ENCODE measurements around the gene KHDC3L. TPM values are rescaled to one million over a fixed set of nuclear protein-coding genes. Genes with fewer than 3 reads are reported as not detected.
"Not testable (repeated sequence)": the region's sequence is repeated elsewhere in the genome, so short reads cannot be mapped to it uniquely, and the experiment has no call there.

Gene KHDC3L
- total and polyA plus RNA-seq, 2 donors, result not detected

GRCh38 chr6:73353636-73354593, 8.5 kb upstream of the KHDC3L start, which contains the start of gene DPPA5:
Gene DPPA5, minus strand, starts transcription at chr6:73354276. Its CDS starts 51 bp downstream, at chr6:73354225.
- no peak for DNase-seq (ENCODE audit: extremely low spot score)
- WGBS, result 90% methylated on average over 59 of the region's 59 CpGs
- Histone ChIP-seq H3K36me3 (ENCODE audit: insufficient read depth) (no peaks in the 10 kb centered on the region), H3K27ac (ENCODE audit: low read depth) (no peak within 1 kb of the TSS), H3K4me3 (ENCODE audit: low read depth, low read length) (no peak within 1 kb of the TSS), H3K4me1 (ENCODE audit: insufficient read depth) (no peaks in the 10 kb centered on the region)

DNA sequence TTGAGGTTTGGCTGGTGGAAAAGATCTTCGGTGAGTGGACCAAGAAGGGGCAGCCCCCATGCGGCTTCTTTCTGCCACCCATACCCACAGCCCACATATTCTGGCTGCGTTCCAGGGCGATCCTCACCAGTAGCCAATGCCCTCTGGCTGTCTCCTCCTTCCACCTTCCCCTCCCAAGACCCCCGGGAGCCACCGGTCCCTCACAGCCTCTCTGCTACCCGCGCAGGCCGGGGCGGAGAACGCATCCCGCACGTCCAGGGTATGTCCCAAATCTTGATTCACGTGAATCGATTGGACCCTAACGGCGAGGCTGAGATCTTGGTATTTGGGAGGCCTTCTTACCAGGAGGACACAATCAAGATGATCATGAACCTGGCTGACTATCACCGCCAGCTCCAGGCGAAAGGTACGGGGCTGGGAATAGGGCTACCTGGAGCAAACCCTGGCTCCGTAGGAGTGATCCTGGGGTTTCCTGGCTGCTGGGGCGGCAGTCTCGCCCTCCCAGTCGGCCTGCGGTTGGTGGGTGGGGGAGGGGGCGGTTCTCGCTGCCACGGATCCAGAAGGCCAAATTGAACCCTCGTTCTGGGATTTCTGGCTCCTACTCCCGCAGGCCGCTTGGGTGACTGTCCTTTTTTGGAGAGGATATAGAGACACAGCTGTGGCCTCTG, 545 bp downstream of the KHDC3L start:
- Histone ChIP-seq H3K27ac (ENCODE audit: low read depth) (no peak overlapping the region), H3K36me3 (ENCODE audit: insufficient read depth) (no peaks in the 10 kb centered on the region), H3K4me3 (ENCODE audit: low read depth, low read length) (no peak overlapping the region), H3K4me1 (ENCODE audit: insufficient read depth) (no peaks in the 10 kb centered on the region)
- DNase-seq (ENCODE audit: extremely low spot score), result no peak
- WGBS, result 94% methylated on average over 31 of the region's 31 CpGs

- 95% methylated on average over 23 of the region's 23 CpGs for WGBS
- DNase-seq (ENCODE audit: extremely low spot score), result no peak
- Histone ChIP-seq H3K27ac (ENCODE audit: low read depth) (no peak overlapping the region), H3K36me3 (ENCODE audit: insufficient read depth) (no peaks in the 10 kb centered on the region), H3K4me3 (ENCODE audit: low read depth, low read length) (no peak overlapping the region), H3K4me1 (ENCODE audit: insufficient read depth) (no peaks in the 10 kb centered on the region)
Observed at GRCh38 chr6:73363537-73363875, 1.0 kb downstream of the KHDC3L start.

DNA sequence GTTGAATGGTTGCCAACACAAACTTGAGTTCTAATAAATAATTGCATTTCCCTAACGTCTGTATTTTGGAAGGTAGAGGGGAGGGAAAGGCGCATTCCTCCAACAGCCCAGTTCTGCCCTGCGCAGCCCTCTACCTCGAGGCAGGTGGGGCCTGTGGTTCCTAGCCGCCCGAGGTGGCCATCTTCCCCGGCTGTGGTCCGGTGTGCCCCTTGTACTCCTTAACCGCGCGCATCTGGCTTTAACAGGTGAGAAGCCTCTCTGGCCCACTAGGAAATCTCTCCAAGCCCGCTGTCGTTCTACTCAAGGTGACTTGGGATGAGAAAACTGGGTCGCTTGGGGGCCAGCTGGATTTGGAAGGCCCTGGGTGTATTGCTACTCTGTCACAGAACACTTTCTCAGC, 1.7 kb downstream of the KHDC3L start:
- Histone ChIP-seq H3K4me3 (ENCODE audit: low read depth, low read length) (no peak overlapping the region), H3K36me3 (ENCODE audit: insufficient read depth) (no peaks in the 10 kb centered on the region), H3K27ac (ENCODE audit: low read depth) (no peak overlapping the region), H3K4me1 (ENCODE audit: insufficient read depth) (no peaks in the 10 kb centered on the region)
- DNase-seq (ENCODE audit: extremely low spot score), result no peak
- 88% methylated on average over 14 of the region's 14 CpGs for WGBS

DNA sequence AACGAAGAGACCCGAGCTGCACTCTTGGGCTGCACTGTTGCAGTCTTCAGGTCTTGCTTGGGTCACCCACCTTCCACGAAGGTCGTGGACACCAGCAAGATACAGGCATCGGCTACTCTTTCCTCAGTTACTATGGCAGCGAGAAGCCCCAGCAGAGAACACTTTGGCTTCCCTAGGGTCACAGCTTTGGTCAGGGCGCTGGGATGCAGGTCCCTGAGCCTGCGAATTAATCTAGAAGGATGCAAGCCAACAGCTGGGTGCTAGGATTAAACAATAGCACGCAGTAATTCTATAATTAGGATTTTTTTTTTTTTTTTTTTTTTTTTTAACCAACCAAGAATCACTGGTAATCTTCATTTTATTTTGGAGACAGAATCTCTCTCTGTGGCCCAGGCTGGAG, 2.1 kb downstream of the KHDC3L start:
- Histone ChIP-seq H3K4me3 (ENCODE audit: low read depth, low read length) (no peak overlapping the region), H3K4me1 (ENCODE audit: insufficient read depth) (no peaks in the 10 kb centered on the region), H3K36me3 (ENCODE audit: insufficient read depth) (no peaks in the 10 kb centered on the region), H3K27ac (ENCODE audit: low read depth) (no peak overlapping the region)
- DNase-seq (ENCODE audit: extremely low spot score), result no peak
- 92% methylated on average over 9 of the region's 9 CpGs for WGBS

DNA sequence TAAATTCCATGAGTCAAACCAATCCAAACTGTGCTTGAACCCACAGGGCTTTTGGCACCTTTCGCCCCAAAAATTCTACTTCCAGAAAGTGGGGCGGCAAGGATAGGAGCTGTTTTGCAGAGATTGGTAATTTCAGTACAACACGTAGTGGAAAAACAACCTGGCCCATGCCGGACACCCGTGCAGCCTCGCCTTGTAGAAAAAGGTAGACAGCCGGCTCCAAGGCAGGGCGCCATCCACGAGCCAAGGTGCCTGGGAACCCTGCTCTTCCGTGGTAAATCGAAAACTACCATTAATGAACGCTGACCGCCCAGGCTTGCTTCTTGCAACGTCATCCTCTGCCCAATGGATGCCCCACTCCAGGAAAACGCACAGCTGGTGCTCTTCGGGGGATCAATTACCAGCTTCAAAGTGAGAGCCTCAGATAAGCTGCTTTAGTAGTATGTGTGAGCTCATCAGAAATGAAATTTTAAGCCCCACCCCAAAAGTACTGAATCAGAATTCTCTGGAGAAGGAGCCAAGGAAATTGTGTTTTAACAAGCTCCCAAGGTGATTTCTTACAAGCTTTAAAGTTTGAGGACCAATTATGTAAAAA, 5.4 kb downstream of the KHDC3L start:
- WGBS, result 75% methylated on average over 16 of the region's 16 CpGs
- H3K4me1 ChIP-seq (ENCODE audit: insufficient read depth), result no peaks in the 10 kb centered on the region

DNA sequence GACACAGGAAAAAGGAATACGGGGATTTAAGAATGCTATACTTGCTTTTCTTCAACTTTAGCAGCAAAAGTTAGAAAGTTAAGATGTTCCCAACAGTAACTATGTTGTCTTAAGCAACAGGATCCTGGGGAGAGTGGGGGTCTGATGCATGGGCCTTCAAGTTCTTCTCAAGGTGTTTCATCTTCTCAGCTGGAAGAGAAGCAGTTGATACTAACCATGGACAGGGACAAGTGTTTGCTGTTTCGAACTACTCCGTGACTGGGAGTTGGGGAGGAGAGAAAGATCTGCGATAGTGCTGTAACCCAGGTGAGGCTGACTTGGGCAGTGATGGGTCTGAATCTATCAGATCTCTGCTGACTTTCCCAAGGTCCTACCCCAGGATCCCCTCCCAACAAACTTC, 6.2 kb downstream of the KHDC3L start:
- Histone ChIP-seq H3K4me3 (ENCODE audit: low read depth, low read length) (no peak overlapping the region), H3K36me3 (ENCODE audit: insufficient read depth) (no peaks in the 10 kb centered on the region), H3K4me1 (ENCODE audit: insufficient read depth) (no peaks in the 10 kb centered on the region), H3K27ac (ENCODE audit: low read depth) (no peak overlapping the region)
- no peak for DNase-seq (ENCODE audit: extremely low spot score)
- 87% methylated on average over 4 of the region's 4 CpGs for WGBS

More for the DNA sequence above, 5.4 kb downstream of the KHDC3L start:
- DNase-seq (ENCODE audit: extremely low spot score), result no peak
- Histone ChIP-seq H3K36me3 (ENCODE audit: insufficient read depth) (no peaks in the 10 kb centered on the region), H3K27ac (ENCODE audit: low read depth) (no peak overlapping the region), H3K4me3 (ENCODE audit: low read depth, low read length) (no peak overlapping the region)

- Histone ChIP-seq H3K4me1 (ENCODE audit: insufficient read depth) (no peaks in the 10 kb centered on the region), H3K27ac (ENCODE audit: low read depth) (no peak overlapping the region), H3K36me3 (ENCODE audit: insufficient read depth) (no peaks in the 10 kb centered on the region), H3K4me3 (ENCODE audit: low read depth, low read length) (no peak overlapping the region)
- no peak for DNase-seq (ENCODE audit: extremely low spot score)
- 95% methylated on average over 14 of the region's 14 CpGs for WGBS
Observed at GRCh38 chr6:73369157-73369556, 6.7 kb downstream of the KHDC3L start.

DNA sequence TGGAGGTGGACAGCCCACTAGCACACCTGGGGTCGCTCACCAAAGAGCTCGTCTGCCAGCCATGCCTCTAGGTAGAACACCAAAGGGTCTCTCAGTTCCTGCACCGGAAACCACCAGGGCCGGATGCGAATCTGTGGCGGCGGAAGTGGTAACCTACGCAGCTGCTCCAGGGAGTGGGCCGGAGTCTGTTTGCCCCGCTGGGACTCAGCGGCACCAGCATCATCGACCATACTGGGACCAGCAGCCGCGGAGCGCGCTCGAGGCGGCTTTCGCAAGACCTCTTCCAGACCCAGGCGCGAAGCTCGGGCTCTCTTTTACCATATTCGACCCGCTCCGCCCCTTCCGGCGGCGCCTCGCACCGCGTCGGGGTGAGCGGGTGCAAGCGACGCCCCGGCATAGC, 7.1 kb downstream of the KHDC3L start, which contains the start of gene OOEP:
Gene OOEP, minus strand, starts transcription at position 335 of the 400 bp plus-strand sequence. Its CDS starts 105 bp downstream, at position 230.
- Histone ChIP-seq H3K4me1 (ENCODE audit: insufficient read depth) (no peaks in the 10 kb centered on the region), H3K36me3 (ENCODE audit: insufficient read depth) (no peaks in the 10 kb centered on the region), H3K4me3 (ENCODE audit: low read depth, low read length) (no peak within 1 kb of the TSS), H3K27ac (ENCODE audit: low read depth) (no peak within 1 kb of the TSS)
- DNase-seq (ENCODE audit: extremely low spot score), result no peak
- 98% methylated on average over 36 of the region's 36 CpGs for WGBS

DNA sequence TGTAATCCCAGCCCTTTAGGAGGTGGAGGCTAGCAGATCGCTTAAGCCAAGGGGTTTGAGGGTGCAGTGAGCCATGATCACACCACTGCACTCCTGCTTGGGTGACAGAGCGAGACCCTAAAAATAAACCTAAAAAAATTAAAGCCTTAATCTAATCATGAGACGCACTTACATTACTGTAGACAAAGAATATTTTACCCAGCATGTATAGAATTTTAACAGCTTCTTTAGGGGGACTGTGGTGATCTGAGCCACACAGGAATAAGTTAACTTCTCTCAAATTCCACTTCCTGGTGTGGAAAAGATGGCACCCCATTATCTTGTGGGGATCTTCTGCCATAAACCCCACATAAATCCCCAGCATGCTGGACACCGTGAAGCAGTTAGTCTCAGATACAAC, 9.5 kb downstream of the KHDC3L start:
- no peaks in the 10 kb centered on the region for H3K4me1 ChIP-seq (ENCODE audit: insufficient read depth)
- no peak overlapping the region for H3K27ac ChIP-seq (ENCODE audit: low read depth)
- DNase-seq (ENCODE audit: extremely low spot score), result no peak
- no peaks in the 10 kb centered on the region for H3K36me3 ChIP-seq (ENCODE audit: insufficient read depth)
- no peak overlapping the region for H3K4me3 ChIP-seq (ENCODE audit: low read depth, low read length)
- 98% methylated on average over 4 of the region's 4 CpGs for WGBS

- WGBS, result 74% methylated on average over 10 of the region's 10 CpGs
- Histone ChIP-seq H3K27ac (ENCODE audit: low read depth) (no peak overlapping the region), H3K4me3 (ENCODE audit: low read depth, low read length) (no peak overlapping the region), H3K36me3 (ENCODE audit: insufficient read depth) (no peaks in the 10 kb centered on the region), H3K4me1 (ENCODE audit: insufficient read depth) (no peaks in the 10 kb centered on the region)
- no peak for DNase-seq (ENCODE audit: extremely low spot score)
Observed at GRCh38 chr6:73372516-73372915, 10.1 kb downstream of the KHDC3L start.

DNA sequence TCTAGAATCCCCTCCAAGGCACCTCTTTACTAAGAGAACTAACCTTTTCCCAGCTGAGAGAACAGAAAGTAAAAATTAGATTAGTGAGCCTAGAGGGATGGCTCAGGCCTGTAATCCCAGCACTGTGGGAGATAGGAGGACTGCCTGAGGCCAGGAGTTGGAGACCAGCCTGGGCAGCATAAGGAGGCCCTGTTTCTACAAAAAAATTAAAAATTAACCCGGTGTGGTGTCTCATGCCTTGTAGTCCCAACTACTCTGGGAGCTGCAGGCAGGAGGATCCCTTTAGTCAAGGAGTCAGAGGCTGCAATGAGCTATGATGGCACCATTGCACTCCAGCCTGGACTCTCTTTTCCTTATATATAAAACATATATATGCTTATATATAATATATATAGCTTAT, 12.8 kb downstream of the KHDC3L start:
- H3K27ac ChIP-seq (ENCODE audit: low read depth), result no peak overlapping the region
- H3K4me3 ChIP-seq (ENCODE audit: low read depth, low read length), result no peak overlapping the region
- H3K4me1 ChIP-seq (ENCODE audit: insufficient read depth), result no peaks in the 10 kb centered on the region
- WGBS, result 78% methylated on average over 1 of the region's 1 CpG
- H3K36me3 ChIP-seq (ENCODE audit: insufficient read depth), result no peaks in the 10 kb centered on the region
- DNase-seq (ENCODE audit: extremely low spot score), result no peak

DNA sequence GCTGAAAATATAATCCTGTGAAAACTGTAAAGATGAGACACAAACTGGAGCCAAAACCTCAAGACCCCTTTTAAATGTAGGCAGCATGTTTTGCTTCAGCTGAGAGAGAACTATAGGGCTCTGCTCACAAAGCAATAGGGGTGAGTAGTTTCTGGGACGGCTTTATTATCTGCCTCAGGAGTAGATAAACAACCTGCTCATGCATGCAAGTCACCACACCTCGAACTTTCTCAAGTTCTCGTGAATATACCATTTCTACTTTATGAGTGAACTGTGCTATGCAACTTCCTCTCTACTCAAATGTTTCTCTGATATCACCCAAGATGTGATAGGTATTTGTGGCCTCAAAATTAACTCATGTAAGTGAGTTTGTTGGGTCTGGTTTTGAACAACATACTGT, 14.8 kb downstream of the KHDC3L start:
- H3K4me1 ChIP-seq (ENCODE audit: insufficient read depth), result no peaks in the 10 kb centered on the region
- 36% methylated on average over 3 of the region's 3 CpGs for WGBS
- no peak overlapping the region for H3K27ac ChIP-seq (ENCODE audit: low read depth)
- H3K36me3 ChIP-seq (ENCODE audit: insufficient read depth), result no peaks in the 10 kb centered on the region
- no peak overlapping the region for H3K4me3 ChIP-seq (ENCODE audit: low read depth, low read length)
- DNase-seq (ENCODE audit: extremely low spot score), result no peak

DNA sequence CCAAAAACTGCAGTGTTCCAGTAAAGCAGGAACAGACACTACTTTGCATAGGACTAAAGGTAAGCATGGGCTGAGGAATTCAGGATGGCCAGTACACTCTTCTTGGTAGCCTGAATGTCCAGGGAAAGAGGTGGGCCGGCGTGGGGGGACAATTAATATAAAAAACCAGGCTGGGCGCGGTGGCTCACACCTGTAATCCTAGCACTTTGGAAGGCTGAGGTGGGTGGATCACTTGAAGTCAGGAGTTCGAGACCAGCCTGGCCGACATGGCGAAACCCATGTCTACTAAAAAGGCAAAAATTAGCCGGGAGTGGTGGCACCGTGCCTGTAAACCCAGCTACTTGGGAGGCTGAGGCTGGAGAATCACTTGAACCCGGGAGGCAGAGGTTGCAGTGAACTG, 19.1 kb downstream of the KHDC3L start:
- not testable (repeated sequence) for H3K4me3 ChIP-seq (ENCODE audit: low read depth, low read length); H3K36me3 ChIP-seq (ENCODE audit: insufficient read depth); H3K4me1 ChIP-seq (ENCODE audit: insufficient read depth); H3K27ac ChIP-seq (ENCODE audit: low read depth); DNase-seq (ENCODE audit: extremely low spot score)
- 95% methylated on average over 10 of the region's 10 CpGs for WGBS
